Kidney tubule cell (primary cell): ENCODE results near the gene TMEM62.

Source experiments
- DNase-seq: peaks from one replicate; pipeline ENCODE4 v3.0.0-alpha.2; 2018; ENCODE audit warnings: low spot score

The TMEM62 gene

GRCh38 chr15:43133430-43134156 lies at the start of gene TMEM62:
TMEM62 (plus strand) TSS chr15:43133586; CDS start chr15:43133803, 217 bp downstream.
- peak; percentile 89 for DNase-seq

- no peak for DNase-seq
These were observed 47.5 kb upstream of the TMEM62 start for GRCh38 chr15:43085921-43086320.

- DNase-seq = no peak
These were observed 46.8 kb upstream of the TMEM62 start for GRCh38 chr15:43086551-43086950.

GRCh38 chr15:43091859-43092258 lies 41.5 kb upstream of the TMEM62 start:
- no peak for DNase-seq

- DNase-seq = no peak
These were observed 40.4 kb upstream of the TMEM62 start for GRCh38 chr15:43093026-43093425.

GRCh38 chr15:43094416-43095030 lies 38.9 kb upstream of the TMEM62 start:
- DNase-seq = no peak

- peak; percentile 14 for DNase-seq
These were observed 38.1 kb upstream of the TMEM62 start for GRCh38 chr15:43095243-43095642.

- DNase-seq = no peak
These were observed 37.6 kb upstream of the TMEM62 start for GRCh38 chr15:43095708-43096347.

GRCh38 chr15:43096411-43096810 lies 37.0 kb upstream of the TMEM62 start:
- no peak for DNase-seq

GRCh38 chr15:43099105-43099845 lies 34.1 kb upstream of the TMEM62 start:
- DNase-seq = no peak

GRCh38 chr15:43100971-43101370 lies 32.4 kb upstream of the TMEM62 start:
- no peak for DNase-seq

GRCh38 chr15:43102187-43102586 lies 31.2 kb upstream of the TMEM62 start:
- DNase-seq = no peak

GRCh38 chr15:43103907-43104306 lies 29.5 kb upstream of the TMEM62 start:
- DNase-seq = no peak

- peak; percentile 39 for DNase-seq
These were observed 29.0 kb upstream of the TMEM62 start for GRCh38 chr15:43104426-43104825.

GRCh38 chr15:43105077-43105736 lies 28.2 kb upstream of the TMEM62 start:
- DNase-seq = peak; percentile 20

GRCh38 chr15:43105778-43106485 lies 27.5 kb upstream of the TMEM62 start, which contains the start of gene UBR1:
UBR1 (minus strand) TSS chr15:43106038; CDS start chr15:43106022, 16 bp downstream.
- peak; percentile 93 for DNase-seq

GRCh38 chr15:43106486-43106829 lies 26.9 kb upstream of the TMEM62 start:
- no peak for DNase-seq

- no peak for DNase-seq
These were observed 25.6 kb upstream of the TMEM62 start for GRCh38 chr15:43107751-43108150.

GRCh38 chr15:43111354-43111753 lies 22.0 kb upstream of the TMEM62 start:
- no peak for DNase-seq

GRCh38 chr15:43118286-43118685 lies 15.1 kb upstream of the TMEM62 start:
- peak; percentile 58 for DNase-seq

- peak; percentile 62 for DNase-seq
These were observed 14.6 kb upstream of the TMEM62 start for GRCh38 chr15:43118829-43119228.
